Measurements from ENCODE around the gene MAEA.

DNA sequence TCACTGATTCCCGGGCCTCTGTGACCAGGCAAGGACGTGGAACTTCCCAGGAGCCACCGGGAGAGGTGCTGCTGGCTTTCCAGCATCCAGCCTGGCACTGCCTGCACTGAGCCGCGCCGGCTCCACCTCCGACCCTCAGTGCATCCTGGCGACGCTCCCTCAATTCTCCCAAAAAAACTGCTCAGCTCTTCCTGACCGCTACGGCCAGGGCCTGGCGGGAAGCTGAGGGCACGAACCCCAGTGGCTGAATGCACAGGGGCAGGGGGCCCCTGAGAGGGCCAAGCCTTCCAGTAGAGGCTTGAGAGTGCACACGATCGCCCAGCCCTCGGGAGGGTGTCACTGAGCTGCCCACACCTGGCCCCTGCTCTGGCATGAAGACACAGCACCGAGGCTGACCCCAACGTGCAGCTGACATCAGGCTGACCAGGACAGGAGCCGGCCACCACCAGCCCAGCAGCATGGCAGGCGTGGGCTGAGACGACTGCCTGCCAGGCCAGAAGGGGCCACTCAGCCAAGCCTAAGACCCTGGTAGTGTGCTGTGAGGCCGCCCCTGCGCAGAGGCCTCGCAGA lies 47.7 kb upstream of the MAEA start:
- TF ChIP-seq, protein P1, sequence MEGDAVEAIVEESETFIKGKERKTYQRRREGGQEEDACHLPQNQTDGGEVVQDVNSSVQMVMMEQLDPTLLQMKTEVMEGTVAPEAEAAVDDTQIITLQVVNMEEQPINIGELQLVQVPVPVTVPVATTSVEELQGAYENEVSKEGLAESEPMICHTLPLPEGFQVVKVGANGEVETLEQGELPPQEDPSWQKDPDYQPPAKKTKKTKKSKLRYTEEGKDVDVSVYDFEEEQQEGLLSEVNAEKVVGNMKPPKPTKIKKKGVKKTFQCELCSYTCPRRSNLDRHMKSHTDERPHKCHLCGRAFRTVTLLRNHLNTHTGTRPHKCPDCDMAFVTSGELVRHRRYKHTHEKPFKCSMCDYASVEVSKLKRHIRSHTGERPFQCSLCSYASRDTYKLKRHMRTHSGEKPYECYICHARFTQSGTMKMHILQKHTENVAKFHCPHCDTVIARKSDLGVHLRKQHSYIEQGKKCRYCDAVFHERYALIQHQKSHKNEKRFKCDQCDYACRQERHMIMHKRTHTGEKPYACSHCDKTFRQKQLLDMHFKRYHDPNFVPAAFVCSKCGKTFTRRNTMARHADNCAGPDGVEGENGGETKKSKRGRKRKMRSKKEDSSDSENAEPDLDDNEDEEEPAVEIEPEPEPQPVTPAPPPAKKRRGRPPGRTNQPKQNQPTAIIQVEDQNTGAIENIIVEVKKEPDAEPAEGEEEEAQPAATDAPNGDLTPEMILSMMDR (IDR thresholded peaks at IDR 0.05): no peak
- TF ChIP-seq POLR2A (IDR thresholded peaks at IDR 0.05): no peak
